Measurements from ENCODE around the gene VAT1L. TPM values are rescaled to one million over a fixed set of nuclear protein-coding genes. Genes with fewer than 3 reads are reported as not detected.

VAT1L gene
- total RNA-seq, 1 experiment from 2014 or later: 33.8 TPM

- Histone ChIP-seq H3K18ac (ENCODE audit: insufficient read length, low read depth, low read length) (no peak overlapping the region), H3K9me3 (ENCODE audit: control insufficient read depth, low read depth, low read length) (no peaks in the 10 kb centered on the region), H3K9ac (ENCODE audit: extremely low read depth, insufficient read length, low read length) (no peak overlapping the region), H2BK120ac (ENCODE audit: low read depth, low read length, poor library complexity, severe bottlenecking) (no peak overlapping the region), H2BK5ac (ENCODE audit: insufficient read length, low read length) (no peak overlapping the region), H3K56ac (ENCODE audit: insufficient read length, low read depth, low read length) (no peak overlapping the region), H3K79me2 (ENCODE audit: insufficient read depth, low read length) (peaks cover 2% of the 10 kb centered on the region; the same call in 1 of the 2 replicates), H3K23ac (ENCODE audit: insufficient read length, low read depth, low read length) (no peak overlapping the region), H4K91ac (ENCODE audit: insufficient read length, low read depth, low read length) (no peak overlapping the region), H2BK20ac (ENCODE audit: low read depth, low read length, poor library complexity, severe bottlenecking) (no peak overlapping the region), H4K20me1 (ENCODE audit: control insufficient read depth, insufficient read depth, insufficient read length) (no peaks in the 10 kb centered on the region), H4K8ac (replicated peaks; ENCODE audit: insufficient read length, low read depth, low read length) (no peak overlapping the region), H3T11ph (ENCODE audit: low read length) (no peak overlapping the region), H3K4me1 (ENCODE audit: insufficient read depth, low read length) (no peaks in the 10 kb centered on the region), H3K14ac (ENCODE audit: insufficient read depth, low read length) (no peak overlapping the region), H2AK5ac (ENCODE audit: insufficient read length, low read length) (no peak overlapping the region), H3K79me1 (ENCODE audit: insufficient read depth, low read depth, low read length, poor library complexity, severe bottlenecking) (no peaks in the 10 kb centered on the region), H3K4me2 (ENCODE audit: insufficient read depth, insufficient read length, low read length) (no peak overlapping the region), H4K5ac (ENCODE audit: insufficient read length, low read depth, low read length) (no peak overlapping the region), H3K27me3 (ENCODE audit: insufficient read depth, low read length) (no peaks in the 10 kb centered on the region), H3K23me2 (ENCODE audit: insufficient read length, low read depth, low read length, poor library complexity, severe bottlenecking) (no peaks in the 10 kb centered on the region), H3K4ac (ENCODE audit: low read depth, low read length) (no peak overlapping the region), H2AFZ (ENCODE audit: low read length) (no peak overlapping the region), H2BK15ac (ENCODE audit: low read depth, low read length) (no peak overlapping the region), H3K27ac (ENCODE audit: insufficient read length, low read depth, low read length) (no peak overlapping the region), H2BK12ac (ENCODE audit: insufficient read length, low read depth, low read length) (no peak overlapping the region)
- H3K36me3 Mint-ChIP-seq (ENCODE audit: insufficient read depth in 1 of 3, low read depth in 3 of 3): peaks cover 0 to 26% (median 7%) of the 10 kb centered on the region in 3 experiments; a peak in 5 of 7 replicates
- H3K9me3 Mint-ChIP-seq: no peaks in the 10 kb centered on the region
- no peak overlapping the region for H3K27ac Mint-ChIP-seq
- TF ChIP-seq CTCF (conservative IDR thresholded peaks at IDR 0.05): no peak
- no peak for DNase-seq
- no peak overlapping the region for H3K4me3 Mint-ChIP-seq
- peaks cover 7 to 8% of the 10 kb centered on the region in 2 experiments; a peak in 3 of 4 replicates for H3K4me1 Mint-ChIP-seq
- no peaks in the 10 kb centered on the region for H3K27me3 Mint-ChIP-seq (ENCODE audit: low read depth)
- WGBS (ENCODE audit: extremely low coverage, insufficient read length, low lambda C conversion rate): no CpG with 5 or more reads among the region's 6 CpGs
Observed at GRCh38 chr16:77885571-77886295, 97.4 kb downstream of the VAT1L start.

Measured in H9 (cell line).